HepG2 (cell line): ENCODE data around the gene ABHD4. TPM values are rescaled to one million over a fixed set of nuclear protein-coding genes. Genes with fewer than 3 reads are reported as not detected.

Experiments used
- ATAC-seq: fragments of 200-7000 bp; cut with Tn5 transposase; 3 replicates; pipeline ENCODE4 v1.9.1; 2020; ENCODE audit warnings: mild to moderate bottlenecking, moderate library complexity
- BruUV-seq: library from RNA; stranded (reverse); fragments of 400-500 nt; replicated peaks from 2 replicates; lab custom pipeline; 2021; lab: Mats Ljungman, UMichigan
- CTCF ChIA-PET: fragments of 300-600 bp; formaldehyde crosslinking; extraction: SDS; loops from one replicate; lab custom pipeline; 2021; ENCODE audit warnings: low total read pairs, inconsistent platforms, low intra/inter-chr PET ratio; lab: Yijun Ruan, JAX
- POLR2A ChIA-PET: fragments of 350-600 bp; sonication (Branson Sonifier 250); formaldehyde crosslinking; loops from one replicate; lab custom pipeline; 2020; ENCODE audit warnings: antibody characterized with exemption, inconsistent platforms; lab: Yijun Ruan, JAX
- DNase-seq: peaks from one replicate; pipeline ENCODE4 v3.0.0-alpha.2; 2015; ENCODE audit warnings: low spot score
- FAIRE-seq: peaks from 3 replicates; lab custom pipeline; 2011; peaks lifted over from hg19 to GRCh38; lab: Jason Lieb, UNC
- H2AFZ ChIP-seq: one replicate; pipeline ENCODE4 v1.6.1; 2011; ENCODE audit warnings: low read length, inconsistent platforms
- H3K27ac ChIP-seq: fragments of 300-600 bp; 3 replicates; pipeline ENCODE4 v1.8.0; 2011; ENCODE audit warnings: mixed run types, mild to moderate bottlenecking, mixed read lengths, low read length, inconsistent platforms; ENCODE audit not compliant: insufficient read depth; ENCODE audit errors: extremely low read length
- H3K27me3 ChIP-seq, 2 experiments: fragments of 200-600 bp in 1 of 2; 2 replicates in 1 of 2; 3 replicates in 1 of 2; pipeline versions ENCODE4 v1.6.0 to v1.8.0; 2011; ENCODE audit warnings: low read length in 2 of 2, mild to moderate bottlenecking in 2 of 2, moderate library complexity in 2 of 2, inconsistent platforms in 1 of 2; ENCODE audit not compliant: insufficient read depth in 2 of 2, control insufficient read depth in 1 of 2
- H3K36me3 ChIP-seq, 2 experiments: fragments of 200-600 bp in 1 of 2; replicated peaks in 1 of 2; 2 replicates in 1 of 2; 3 replicates in 1 of 2; pipeline versions ENCODE4 v1.5.1 to v1.8.0; 2011; ENCODE audit warnings: low read length in 2 of 2, inconsistent platforms in 1 of 2; ENCODE audit not compliant: insufficient read depth in 2 of 2, control insufficient read depth in 1 of 2
- H3K4me1 ChIP-seq: 2 replicates; pipeline ENCODE4 v1.5.1; 2012; ENCODE audit warnings: low read length, inconsistent platforms; ENCODE audit not compliant: insufficient read depth
- H3K4me2 ChIP-seq: 2 replicates; pipeline ENCODE4 v1.6.0; 2011; ENCODE audit warnings: low read depth, low read length, inconsistent platforms
- H3K4me3 ChIP-seq, 3 experiments: fragments of 200-600 bp in 1 of 3; sonication (generic), shearing (Covaris generic) in 1 of 3; replicated peaks in 1 of 3; 2 replicates each; pipeline ENCODE4 v1.5.1; 2011 to 2016; ENCODE audit warnings: low read length in 3 of 3, inconsistent platforms in 2 of 3, low read depth in 2 of 3, mild to moderate bottlenecking in 2 of 3, control low read depth in 1 of 3, mixed read lengths in 1 of 3; ENCODE audit not compliant: insufficient read depth in 1 of 3
- H3K79me2 ChIP-seq: one replicate; pipeline ENCODE4 v1.6.1; 2011; ENCODE audit warnings: low read length, inconsistent platforms; ENCODE audit not compliant: insufficient read depth
- H3K9ac ChIP-seq: 2 replicates; pipeline ENCODE4 v1.6.0; 2011; ENCODE audit warnings: mild to moderate bottlenecking, low read depth, low read length, inconsistent platforms; ENCODE audit not compliant: insufficient read depth
- H3K9me3 ChIP-seq: 2 replicates; pipeline ENCODE4 v1.5.1; 2012; ENCODE audit warnings: mild to moderate bottlenecking, low read length
- H4K20me1 ChIP-seq: 2 replicates; pipeline ENCODE4 v1.6.0; 2011; ENCODE audit warnings: inconsistent platforms, mild to moderate bottlenecking, low read length, moderate library complexity; ENCODE audit not compliant: insufficient read depth
- AGO1 ChIP-seq: fragments of 200-400 bp; formaldehyde crosslinking; IDR thresholded peaks from 2 replicates; pipeline ENCODE4 v1.6.1; 2017; ENCODE audit warnings: mild to moderate bottlenecking, low read depth, low read length, moderate library complexity; ENCODE audit not compliant: poor library complexity, severe bottlenecking
- CAMTA2 ChIP-seq: sonication (generic); formaldehyde crosslinking; IDR thresholded peaks from 2 replicates; pipeline ENCODE4 v1.4.0; 2020; ENCODE audit warnings: mild to moderate bottlenecking, missing genetic modification reagents, borderline replicate concordance
- GATAD1 ChIP-seq: IDR thresholded peaks from 2 replicates; pipeline ENCODE4 v1.6.1; 2016; ENCODE audit warnings: missing genetic modification reagents, missing compliant biosample characterization
- HOXA3 ChIP-seq: sonication (generic); formaldehyde crosslinking; IDR thresholded peaks from 2 replicates; pipeline ENCODE4 v1.5.0; 2020; ENCODE audit warnings: missing genetic modification reagents
- RBM22 ChIP-seq: fragments of 200-400 bp; formaldehyde crosslinking; optimal IDR thresholded peaks from 2 replicates; pipeline ENCODE3; 2017; ENCODE audit warnings: mild to moderate bottlenecking, low read length, moderate library complexity
- XRCC5 ChIP-seq: fragments of 200-400 bp; formaldehyde crosslinking; optimal IDR thresholded peaks from 2 replicates; pipeline ENCODE3; 2017; ENCODE audit warnings: mild to moderate bottlenecking, low read length
- ZNF224 ChIP-seq: sonication (generic); formaldehyde crosslinking; IDR thresholded peaks from 2 replicates; pipeline ENCODE4 v1.5.0; 2020; ENCODE audit warnings: mild to moderate bottlenecking, missing genetic modification reagents
- ZNF549 ChIP-seq: sonication (generic); formaldehyde crosslinking; IDR thresholded peaks from 2 replicates; pipeline ENCODE4 v1.5.0; 2020; ENCODE audit warnings: missing genetic modification reagents
- ZNF552 ChIP-seq: sonication (generic); formaldehyde crosslinking; IDR thresholded peaks from 2 replicates; pipeline ENCODE4 v1.9.0; 2022; ENCODE audit warnings: missing genetic modification reagents, mild to moderate bottlenecking, borderline replicate concordance
- WGBS: methylation state at CpG from one replicate; pipeline ENCODE4 v1.1.6; 2017; ENCODE audit warnings: low lambda C conversion rate; 5-methylcytosine and 5-hydroxymethylcytosine counted together
- in situ Hi-C: cut with HindIII; loops from 2 replicates; pipeline ENCODE4 v1.10.0; 2017; ENCODE audit warnings: low pct_unique_long_range_greater_than_20kb; ENCODE audit not compliant: extremely low pct_ligation_motif_present
- intact Hi-C: fragments of 100-400 bp; cut with micrococcal nuclease; formaldehyde crosslinking; loops from one replicate; pipeline ENCODE4 v1.10.0; 2022; ENCODE audit not compliant: unreplicated experiment
- polyA plus RNA-seq, 8 experiments: library from polyadenylated mRNA; depleted of rRNA in 3 of 8; stranded (reverse) in 7 of 8; unstranded in 1 of 8; fragments of >200 nt; fragmentation: Illumina TruSeq in 4 of 8; extraction: Trizol in 4 of 8; gene quantifications; 2 replicates each; pipeline versions ENCODE4 v1.2.1 to v1.2.3, GENCODE V29; 2011 to 2016; ENCODE audit warnings: low read depth in 4 of 8, missing spikeins in 1 of 8, mixed read lengths in 1 of 8; ENCODE audit not compliant: insufficient read depth in 1 of 8
- total RNA-seq, 5 experiments: library from RNA; depleted of rRNA; stranded (reverse); fragments of >200 nt; fragmentation: Illumina TruSeq; extraction: Trizol; gene quantifications; 2 replicates each; pipeline ENCODE4 v1.2.3, GENCODE V29; 2016; ENCODE audit warnings: low read depth in 1 of 5
- TF ChIP-seq, protein P1 (sequence below): sonication (generic); formaldehyde crosslinking; conservative IDR thresholded peaks from 2 replicates; pipeline ENCODE4 v1.8.1; 2023; ENCODE audit warnings: missing genetic modification reagents
- TF ChIP-seq, protein P2 (sequence below): sonication (generic); formaldehyde crosslinking; IDR thresholded peaks from 2 replicates; pipeline ENCODE4 v1.4.0; 2020; ENCODE audit warnings: missing genetic modification reagents
- TF ChIP-seq, protein P3 (sequence below): sonication (generic); formaldehyde crosslinking; IDR thresholded peaks from 2 replicates; pipeline ENCODE4 v1.4.0; 2020; ENCODE audit warnings: mild to moderate bottlenecking, missing genetic modification reagents
- TF ChIP-seq, protein P4 (sequence below): sonication (generic); formaldehyde crosslinking; IDR thresholded peaks from 2 replicates; pipeline ENCODE4 v1.4.0; 2020; ENCODE audit warnings: mild to moderate bottlenecking, missing genetic modification reagents

ABHD4 gene
- total and polyA plus RNA-seq, 2 of the 13 experiments (the other 11 are each of a cell fraction or from before 2014, with no cell fraction given): 16.1 to 47.5 TPM

DNA sequence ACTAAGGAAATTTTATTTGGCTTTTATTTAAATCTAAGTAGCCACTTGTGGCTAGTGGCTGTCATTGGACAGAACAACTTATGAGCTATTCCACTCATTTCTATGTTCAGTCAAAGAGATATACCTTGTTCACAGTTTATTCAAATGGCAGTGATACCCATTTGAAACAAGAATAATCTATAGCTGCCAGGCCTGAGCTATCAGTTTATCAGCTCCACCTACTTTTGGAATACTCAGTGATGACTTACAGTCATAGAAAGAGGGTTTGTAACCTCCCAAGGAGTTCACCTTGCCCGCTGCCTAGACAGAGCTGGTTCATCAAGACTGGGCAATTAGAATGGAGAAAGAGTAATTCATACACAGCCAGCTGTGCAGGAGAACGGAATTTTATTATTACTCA, 4.5 kb upstream of the ABHD4 start:
- intact Hi-C loops: no loop called here
- no peak for ATAC-seq
- FAIRE-seq: no peak
- Histone ChIP-seq H3K4me3 (no peak overlapping the region), H3K27me3 (peaks cover 0 to 25% of the 10 kb centered on the region in 2 experiments; a peak in 2 of 5 replicates), H3K9ac (no peak overlapping the region), H3K27ac (no peak overlapping the region), H3K4me2 (no peak overlapping the region), H3K36me3 (no peaks in the 10 kb centered on the region), H2AFZ (no peak overlapping the region), H3K79me2 (peaks cover 6% of the 10 kb centered on the region), H4K20me1 (no peaks in the 10 kb centered on the region), H3K4me1 (peaks cover 25% of the 10 kb centered on the region), H3K9me3 (no peaks in the 10 kb centered on the region)
- WGBS: 14% methylated on average over 2 of the region's 2 CpGs
- no peak for DNase-seq
- no TSS peak for BruUV-seq
- TF ChIP-seq ZNF552 (no peak), ZNF224 (CRISPR knock-in tag) (no peak), HOXA3 (no peak), XRCC5 (no peak), AGO1 (no peak), RBM22 (no peak)
- POLR2A ChIA-PET: interaction anchor here (0.7 to 1.1 kb wide), 2 partner anchors 31 to 173 kb away, joined by 3 to 5 read pairs; partner anchors contain the start of gene OXA1L
- CTCF ChIA-PET: no interaction called here
- in situ Hi-C loops: loop anchor here (25.0 kb wide), 1 partner anchor 1519 kb away; the partner anchor contains the start of genes DCAF11 and NRL

DNA sequence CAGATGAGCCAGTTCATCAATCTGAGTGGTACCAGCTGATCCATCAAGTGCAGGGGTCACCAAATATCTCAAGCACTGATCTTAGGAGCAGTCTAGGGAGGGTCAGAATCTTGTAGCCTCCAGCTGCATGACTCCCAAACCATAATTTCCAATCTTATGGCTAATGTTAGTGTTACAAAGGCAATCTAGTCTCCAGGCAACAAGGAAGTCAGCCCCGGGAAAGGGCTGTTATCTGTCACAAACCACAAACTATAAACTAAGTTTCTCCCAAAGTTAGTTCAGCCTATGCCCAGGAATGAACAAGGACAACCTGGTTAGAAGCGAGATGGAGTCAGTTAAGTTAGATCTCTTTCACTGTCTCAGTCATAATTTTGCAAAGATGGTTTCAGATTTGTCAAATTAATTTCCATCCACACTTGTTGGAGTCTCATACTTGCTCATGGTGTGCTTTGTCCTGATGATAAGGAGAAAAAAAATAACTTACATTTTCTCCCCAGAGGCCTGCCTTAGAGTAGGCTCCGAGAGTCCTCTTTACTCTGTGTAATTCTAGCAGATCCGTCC, 3.9 kb upstream of the ABHD4 start:
- Histone ChIP-seq H3K27me3 (peaks cover 0 to 21% of the 10 kb centered on the region in 2 experiments; a peak in 2 of 5 replicates), H3K36me3 (no peaks in the 10 kb centered on the region), H3K9ac (no peak overlapping the region), H3K9me3 (no peaks in the 10 kb centered on the region), H4K20me1 (no peaks in the 10 kb centered on the region), H2AFZ (no peak overlapping the region), H3K4me3 (no peak overlapping the region), H3K27ac (no peak overlapping the region), H3K79me2 (peaks cover 6% of the 10 kb centered on the region), H3K4me2 (no peak overlapping the region), H3K4me1 (peaks cover 32% of the 10 kb centered on the region)
- WGBS: 28% methylated on average over 4 of the region's 4 CpGs
- intact Hi-C loops: no loop called here
- FAIRE-seq (no peak), DNase-seq (no peak), ATAC-seq (no peak)
- TF ChIP-seq, protein P1, sequence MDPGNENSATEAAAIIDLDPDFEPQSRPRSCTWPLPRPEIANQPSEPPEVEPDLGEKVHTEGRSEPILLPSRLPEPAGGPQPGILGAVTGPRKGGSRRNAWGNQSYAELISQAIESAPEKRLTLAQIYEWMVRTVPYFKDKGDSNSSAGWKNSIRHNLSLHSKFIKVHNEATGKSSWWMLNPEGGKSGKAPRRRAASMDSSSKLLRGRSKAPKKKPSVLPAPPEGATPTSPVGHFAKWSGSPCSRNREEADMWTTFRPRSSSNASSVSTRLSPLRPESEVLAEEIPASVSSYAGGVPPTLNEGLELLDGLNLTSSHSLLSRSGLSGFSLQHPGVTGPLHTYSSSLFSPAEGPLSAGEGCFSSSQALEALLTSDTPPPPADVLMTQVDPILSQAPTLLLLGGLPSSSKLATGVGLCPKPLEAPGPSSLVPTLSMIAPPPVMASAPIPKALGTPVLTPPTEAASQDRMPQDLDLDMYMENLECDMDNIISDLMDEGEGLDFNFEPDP (CRISPR knock-in tag): 0 out of 2 replicates have a peak, but pooled peaks have one; percentile 41
- TF ChIP-seq GATAD1 (CRISPR knock-in tag) (no peak), ZNF549 (CRISPR knock-in tag) (no peak), CAMTA2 (CRISPR knock-in tag) (no peak)
- TF ChIP-seq, protein P2, sequence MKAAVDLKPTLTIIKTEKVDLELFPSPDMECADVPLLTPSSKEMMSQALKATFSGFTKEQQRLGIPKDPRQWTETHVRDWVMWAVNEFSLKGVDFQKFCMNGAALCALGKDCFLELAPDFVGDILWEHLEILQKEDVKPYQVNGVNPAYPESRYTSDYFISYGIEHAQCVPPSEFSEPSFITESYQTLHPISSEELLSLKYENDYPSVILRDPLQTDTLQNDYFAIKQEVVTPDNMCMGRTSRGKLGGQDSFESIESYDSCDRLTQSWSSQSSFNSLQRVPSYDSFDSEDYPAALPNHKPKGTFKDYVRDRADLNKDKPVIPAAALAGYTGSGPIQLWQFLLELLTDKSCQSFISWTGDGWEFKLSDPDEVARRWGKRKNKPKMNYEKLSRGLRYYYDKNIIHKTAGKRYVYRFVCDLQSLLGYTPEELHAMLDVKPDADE (CRISPR knock-in tag): no peak
- TF ChIP-seq, protein P3, sequence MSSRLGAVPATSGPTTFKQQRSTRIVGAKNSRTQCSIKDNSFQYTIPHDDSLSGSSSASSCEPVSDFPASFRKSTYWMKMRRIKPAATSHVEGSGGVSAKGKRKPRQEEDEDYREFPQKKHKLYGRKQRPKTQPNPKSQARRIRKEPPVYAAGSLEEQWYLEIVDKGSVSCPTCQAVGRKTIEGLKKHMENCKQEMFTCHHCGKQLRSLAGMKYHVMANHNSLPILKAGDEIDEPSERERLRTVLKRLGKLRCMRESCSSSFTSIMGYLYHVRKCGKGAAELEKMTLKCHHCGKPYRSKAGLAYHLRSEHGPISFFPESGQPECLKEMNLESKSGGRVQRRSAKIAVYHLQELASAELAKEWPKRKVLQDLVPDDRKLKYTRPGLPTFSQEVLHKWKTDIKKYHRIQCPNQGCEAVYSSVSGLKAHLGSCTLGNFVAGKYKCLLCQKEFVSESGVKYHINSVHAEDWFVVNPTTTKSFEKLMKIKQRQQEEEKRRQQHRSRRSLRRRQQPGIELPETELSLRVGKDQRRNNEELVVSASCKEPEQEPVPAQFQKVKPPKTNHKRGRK: no peak
- TF ChIP-seq, protein P4, sequence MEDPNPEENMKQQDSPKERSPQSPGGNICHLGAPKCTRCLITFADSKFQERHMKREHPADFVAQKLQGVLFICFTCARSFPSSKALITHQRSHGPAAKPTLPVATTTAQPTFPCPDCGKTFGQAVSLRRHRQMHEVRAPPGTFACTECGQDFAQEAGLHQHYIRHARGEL (CRISPR knock-in tag): no peak
- in situ Hi-C loops: loop anchor here (25.0 kb wide), 1 partner anchor 1518 kb away; the partner anchor contains the start of genes DCAF11 and NRL
- BruUV-seq: no TSS peak
- CTCF ChIA-PET: no interaction called here
- POLR2A ChIA-PET: interaction anchor here (0.7 to 1.1 kb wide), 2 partner anchors 32 to 172 kb away, joined by 3 to 5 read pairs; partner anchors contain the start of gene OXA1L
